Measurements from ENCODE around the gene NR2F6. TPM values are rescaled to one million over a fixed set of nuclear protein-coding genes. Genes with fewer than 3 reads are reported as not detected.

Gene NR2F6
- total RNA-seq, 3 donors from 2014 or later, result 23.2 to 52.4 (median 34.7) TPM

DNA sequence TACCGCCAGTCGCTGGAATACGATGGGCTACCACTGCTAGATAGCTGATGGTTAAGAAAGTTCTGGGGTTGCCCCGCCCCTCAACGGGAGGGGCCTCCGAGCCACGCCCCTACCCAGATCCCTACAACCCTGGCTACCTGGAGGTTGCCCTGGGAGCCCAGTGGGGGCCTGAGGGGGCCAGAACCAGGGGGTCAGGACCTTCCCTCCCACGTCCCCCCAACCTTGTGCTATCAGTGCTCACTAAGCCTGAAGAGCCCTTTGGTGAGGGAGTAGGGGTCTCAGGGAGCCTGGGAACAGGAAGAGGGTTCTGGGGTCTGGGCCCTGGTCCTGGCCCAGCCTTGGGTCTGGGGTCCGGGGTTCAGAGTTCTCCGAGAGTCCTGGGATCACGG, 10.8 kb downstream of the NR2F6 start:
- Histone ChIP-seq H3K9me3 (no peaks in the 10 kb centered on the region), H3K27ac (peak overlapping the region; percentile 68 to 83), H3K4me1 (peaks cover 0 to 7% of the 10 kb centered on the region in 2 donors), H3K4me3 (peak overlapping the region; percentile 47 to 86 (median 56)), H3K27me3 (no peaks in the 10 kb centered on the region), H3K36me3 (no peaks in the 10 kb centered on the region)
- DNase-seq (ENCODE audit: low spot score in 2 of 2), result peak in 1 of 2 donors; percentile 45
- intact Hi-C loops (cut with DNase I; ENCODE audit: low total_unique reads), result no loop called here
- TF ChIP-seq POLR2AphosphoS5 (IDR thresholded peaks at IDR 0.05), result no peak
- TF ChIP-seq POLR2A (IDR thresholded peaks at IDR 0.05), result no peak
- no peak for TF ChIP-seq CTCF (IDR thresholded peaks at IDR 0.05)

DNA sequence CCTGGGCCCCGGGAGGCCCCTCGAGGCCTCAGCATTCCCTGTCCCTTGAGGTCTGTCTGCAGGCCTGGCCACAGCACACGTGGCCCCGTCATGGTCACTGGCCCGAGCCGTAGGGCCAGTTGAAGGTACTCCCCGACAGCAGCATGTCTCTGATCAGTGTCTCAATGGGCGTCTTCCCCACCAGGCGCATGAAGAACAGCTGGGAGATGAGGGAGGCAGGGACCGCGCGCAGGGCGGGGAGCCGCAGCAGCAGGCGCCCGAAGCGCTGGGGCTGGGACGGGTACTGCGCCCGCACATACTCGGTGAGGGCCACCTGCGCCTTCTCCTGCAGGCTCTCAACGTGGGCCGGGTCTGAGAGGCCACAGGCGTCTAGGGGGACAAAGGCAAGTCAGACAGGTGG, 13.5 kb downstream of the NR2F6 start:
- H3K4me1 ChIP-seq, result peaks cover 0 to 7% of the 10 kb centered on the region in 2 donors
- intact Hi-C loops (cut with DNase I; ENCODE audit: low total_unique reads), result no loop called here
- no peak overlapping the region for H3K27ac ChIP-seq
- no peaks in the 10 kb centered on the region for H3K9me3 ChIP-seq
- no peak for TF ChIP-seq POLR2AphosphoS5 (IDR thresholded peaks at IDR 0.05)
- no peak for TF ChIP-seq POLR2A (IDR thresholded peaks at IDR 0.05)
- no peak for TF ChIP-seq CTCF (IDR thresholded peaks at IDR 0.05)
- no peak overlapping the region for H3K4me3 ChIP-seq
- no peaks in the 10 kb centered on the region for H3K27me3 ChIP-seq
- H3K36me3 ChIP-seq, result no peaks in the 10 kb centered on the region
- DNase-seq (ENCODE audit: low spot score in 2 of 2), result no peak

DNA sequence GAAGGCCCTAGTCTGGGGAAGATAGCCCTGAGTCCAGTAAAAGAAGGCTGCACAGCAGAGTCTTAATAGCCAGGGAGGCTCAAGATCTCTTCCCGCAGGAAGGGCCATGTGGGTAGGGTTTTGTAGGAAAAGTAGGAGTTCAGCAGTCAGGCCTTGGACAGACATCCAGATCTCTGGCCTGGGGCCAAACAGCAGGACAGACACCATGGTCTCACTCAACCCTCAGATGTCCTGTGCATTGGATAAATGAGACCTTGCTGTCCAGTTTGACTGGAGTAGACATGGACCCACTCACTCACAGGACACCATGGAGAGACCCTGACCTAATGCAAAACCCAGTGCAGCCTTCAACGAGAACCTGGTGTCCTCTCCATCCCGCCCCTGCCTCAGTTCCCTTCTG, 15.8 kb downstream of the NR2F6 start:
- TF ChIP-seq POLR2AphosphoS5 (IDR thresholded peaks at IDR 0.05) (no peak), CTCF (IDR thresholded peaks at IDR 0.05) (no peak), POLR2A (IDR thresholded peaks at IDR 0.05) (no peak)
- no peaks in the 10 kb centered on the region for H3K27me3 ChIP-seq
- H3K4me1 ChIP-seq, result peaks cover 0 to 3% of the 10 kb centered on the region in 2 donors
- intact Hi-C loops (cut with DNase I; ENCODE audit: low total_unique reads), result no loop called here
- H3K27ac ChIP-seq, result no peak overlapping the region
- no peaks in the 10 kb centered on the region for H3K9me3 ChIP-seq
- no peaks in the 10 kb centered on the region for H3K36me3 ChIP-seq
- DNase-seq (ENCODE audit: low spot score in 2 of 2), result no peak
- no peak overlapping the region for H3K4me3 ChIP-seq

GRCh38 chr19:17227798-17228367, 17.8 kb downstream of the NR2F6 start:
- no peak overlapping the region for H3K4me3 ChIP-seq
- H3K36me3 ChIP-seq, result no peaks in the 10 kb centered on the region
- no peaks in the 10 kb centered on the region for H3K4me1 ChIP-seq
- intact Hi-C loops (cut with DNase I; ENCODE audit: low total_unique reads), result no loop called here
- no peaks in the 10 kb centered on the region for H3K9me3 ChIP-seq
- H3K27me3 ChIP-seq, result no peaks in the 10 kb centered on the region
- DNase-seq (ENCODE audit: low spot score in 2 of 2), result no peak
- H3K27ac ChIP-seq, result peak overlapping the region in 1 of 2 donors; percentile 48
- TF ChIP-seq CTCF (IDR thresholded peaks at IDR 0.05), result no peak
- no peak for TF ChIP-seq POLR2A (IDR thresholded peaks at IDR 0.05)
- no peak for TF ChIP-seq POLR2AphosphoS5 (IDR thresholded peaks at IDR 0.05)

GRCh38 chr19:17226002-17226933, 19.5 kb downstream of the NR2F6 start, which contains the start of gene OCEL1:
OCEL1 (plus strand) TSS chr19:17226226; CDS start chr19:17226248, 22 bp downstream.
- peak; percentile 98 to 99 for DNase-seq (ENCODE audit: low spot score in 2 of 2)
- TF ChIP-seq POLR2AphosphoS5 (IDR thresholded peaks at IDR 0.05) (peak; percentile 73 to 86 (median 78)), CTCF (IDR thresholded peaks at IDR 0.05) (no peak)
- H3K36me3 ChIP-seq, result no peaks in the 10 kb centered on the region
- H3K27ac ChIP-seq, result peak within 1 kb of the TSS; percentile 91
- no peaks in the 10 kb centered on the region for H3K4me1 ChIP-seq
- H3K27me3 ChIP-seq, result no peaks in the 10 kb centered on the region
- peak within 1 kb of the TSS; percentile 57 to 75 (median 73) for H3K4me3 ChIP-seq
- intact Hi-C loops (cut with DNase I; ENCODE audit: low total_unique reads), result no loop called here
- no peaks in the 10 kb centered on the region for H3K9me3 ChIP-seq
